GM21717 (cell line): Measurements from ENCODE around the gene TLE1.

Source experiments
- ATAC-seq: cut with Tn5 transposase; IDR thresholded peaks from one replicate; pipeline ENCODE4 v1.9.1; 2021; ENCODE audit warnings: mild to moderate bottlenecking, moderate library complexity; ENCODE audit not compliant: unreplicated experiment

Gene TLE1

DNA sequence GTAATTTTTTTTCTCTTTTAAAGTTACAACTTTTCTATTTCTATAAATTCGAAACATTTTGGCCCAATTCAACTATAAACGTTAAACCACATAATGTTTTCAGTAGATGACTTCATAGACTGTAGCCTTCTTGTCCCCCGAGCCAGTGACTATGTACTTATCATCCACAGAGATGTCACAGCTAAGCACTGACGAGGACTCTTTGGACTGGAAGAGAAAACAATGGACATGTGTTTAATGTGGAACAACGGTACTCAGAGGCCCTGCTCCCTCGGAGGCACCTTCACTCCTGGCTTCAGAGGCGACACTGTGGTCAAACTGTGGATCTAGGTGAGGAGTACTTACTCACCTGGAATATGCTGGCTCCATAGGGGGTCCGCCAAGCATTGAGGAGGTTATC is 105.2 kb downstream of the TLE1 start:
- no peak for ATAC-seq

DNA sequence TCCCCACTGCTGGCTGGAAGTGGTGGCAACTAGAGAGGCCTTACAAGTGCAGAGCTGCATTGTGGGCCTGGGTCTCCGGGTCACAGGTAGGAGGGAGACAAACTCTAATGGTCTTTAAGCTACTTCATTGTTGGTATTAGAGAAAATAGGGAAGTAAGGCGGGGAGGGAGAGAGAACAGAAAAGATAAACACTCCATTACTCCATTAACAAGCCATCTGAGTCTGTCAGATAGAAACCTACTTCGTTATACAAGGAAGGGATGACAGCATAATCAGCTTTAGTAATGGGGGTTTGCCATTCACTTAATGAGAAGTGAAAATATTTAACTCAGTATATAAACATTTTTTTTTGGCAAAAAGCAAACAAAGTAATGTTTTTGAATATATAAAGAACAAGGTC is 107.4 kb downstream of the TLE1 start:
- ATAC-seq, result no peak

DNA sequence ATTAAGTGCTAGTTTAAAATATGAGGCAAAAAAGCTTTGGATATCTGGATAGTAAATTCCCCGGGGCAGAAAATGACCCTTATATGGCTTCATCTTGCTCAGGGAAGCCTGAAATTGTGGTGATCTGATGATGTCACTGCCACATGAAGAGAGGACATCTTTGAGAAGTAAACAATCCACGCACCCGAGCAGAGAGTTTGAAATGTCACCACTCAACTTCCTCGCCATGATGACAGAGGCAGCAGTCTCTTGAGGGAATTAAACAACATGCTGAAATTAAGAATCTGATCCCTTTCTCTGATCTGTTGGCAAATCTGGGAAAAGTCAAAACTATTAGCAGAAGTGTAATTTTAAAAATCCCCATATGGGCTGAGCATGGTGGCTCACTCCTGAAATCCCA is 110.0 kb downstream of the TLE1 start:
- ATAC-seq, result no peak

DNA sequence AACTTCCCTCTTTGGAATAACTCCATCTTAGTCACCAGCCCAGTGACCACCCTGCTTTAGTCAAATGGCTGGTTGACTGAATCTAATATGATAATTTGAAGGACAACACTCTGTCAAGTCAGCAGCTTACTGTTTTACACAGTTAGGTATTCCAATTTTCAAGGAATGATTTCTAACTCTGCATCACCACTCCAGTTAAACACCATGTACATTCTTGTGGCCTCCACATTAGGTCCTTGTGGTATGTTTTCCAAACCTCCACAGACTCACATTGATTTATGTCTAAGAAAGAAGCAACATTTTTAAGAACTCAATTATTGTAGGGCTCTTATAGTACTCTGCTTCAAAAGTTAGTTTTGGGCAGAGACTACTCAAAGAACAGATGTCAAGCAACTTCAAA is 110.7 kb downstream of the TLE1 start:
- no peak for ATAC-seq

DNA sequence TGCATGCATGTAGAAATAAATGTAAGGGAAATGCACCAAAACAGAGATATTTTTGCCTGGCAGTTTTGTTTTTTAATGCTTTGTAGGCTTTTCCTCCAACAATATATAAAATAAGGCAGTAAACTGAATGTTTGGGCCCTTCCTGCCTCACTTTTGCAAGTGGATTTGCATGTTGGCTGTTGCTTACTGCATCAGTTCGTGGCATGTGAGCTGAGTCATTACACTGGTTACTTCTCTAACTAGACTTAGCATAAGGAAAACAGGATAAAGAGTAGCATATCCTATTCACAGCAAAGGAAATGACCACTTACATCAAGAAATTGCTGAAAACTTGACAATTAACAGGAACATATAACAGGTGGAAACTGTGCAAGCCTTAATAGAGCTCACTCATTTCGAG is 113.4 kb downstream of the TLE1 start:
- ATAC-seq, result no peak

DNA sequence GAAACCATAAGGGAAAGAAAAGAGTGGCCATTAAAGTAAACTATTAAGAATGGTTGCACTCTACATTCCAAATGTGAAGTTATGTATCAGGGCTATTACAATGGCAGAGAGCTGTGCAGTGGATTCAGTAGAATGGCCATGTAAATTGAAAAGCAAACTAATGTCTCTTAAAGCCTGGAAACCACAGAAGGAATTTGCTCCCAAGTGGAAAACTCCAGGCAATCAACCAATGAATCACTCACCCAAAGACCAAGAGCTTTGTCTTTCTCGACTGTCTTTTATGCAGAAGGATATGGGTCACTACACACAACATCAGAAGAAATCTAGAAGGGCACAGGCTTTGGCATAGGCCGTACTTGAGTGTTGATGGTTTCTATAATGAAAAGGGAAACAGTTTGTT is 114.9 kb downstream of the TLE1 start:
- no peak for ATAC-seq

DNA sequence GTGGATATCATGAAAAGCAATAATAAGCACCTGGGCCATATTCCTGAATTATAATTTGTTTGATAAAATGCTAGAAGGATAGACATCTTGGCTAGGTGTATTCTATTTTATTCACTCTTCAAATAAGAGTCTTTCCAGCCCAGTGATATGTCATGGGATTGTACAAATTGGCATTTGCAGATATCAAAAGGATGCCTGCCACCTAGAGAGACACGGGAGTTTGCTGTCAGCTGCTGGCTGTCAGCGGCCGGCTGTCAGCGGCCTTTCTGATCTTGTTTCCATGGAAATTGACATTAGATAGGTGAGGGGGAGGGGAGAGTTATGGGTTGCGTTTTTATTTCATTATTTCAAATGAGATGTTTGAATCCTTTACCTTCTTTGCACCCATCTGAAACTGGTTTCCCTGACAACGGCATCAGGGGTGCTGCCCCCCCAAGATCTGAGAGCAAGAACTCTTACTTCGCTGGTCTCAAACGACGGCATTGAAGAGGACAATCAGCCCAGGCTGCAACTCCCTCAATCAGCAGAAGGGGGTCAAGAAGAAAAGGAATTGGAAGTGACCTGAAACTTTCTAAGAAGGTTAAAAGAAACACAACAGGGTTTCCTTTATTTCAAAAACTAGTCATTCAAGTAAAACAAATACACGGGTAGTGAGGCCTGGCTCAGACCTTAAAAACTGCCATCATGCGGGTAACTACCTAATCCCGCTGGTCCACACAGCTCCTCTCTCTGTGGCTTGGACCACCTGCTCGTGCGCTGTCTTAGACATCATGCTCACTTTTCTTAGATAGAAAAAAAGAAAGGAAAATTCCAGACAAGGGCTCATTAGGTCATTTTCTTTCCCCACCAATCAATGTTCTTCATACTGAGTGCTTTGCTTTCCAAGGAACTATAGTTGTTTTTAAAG is 115.7 kb downstream of the TLE1 start:
- no peak for ATAC-seq

DNA sequence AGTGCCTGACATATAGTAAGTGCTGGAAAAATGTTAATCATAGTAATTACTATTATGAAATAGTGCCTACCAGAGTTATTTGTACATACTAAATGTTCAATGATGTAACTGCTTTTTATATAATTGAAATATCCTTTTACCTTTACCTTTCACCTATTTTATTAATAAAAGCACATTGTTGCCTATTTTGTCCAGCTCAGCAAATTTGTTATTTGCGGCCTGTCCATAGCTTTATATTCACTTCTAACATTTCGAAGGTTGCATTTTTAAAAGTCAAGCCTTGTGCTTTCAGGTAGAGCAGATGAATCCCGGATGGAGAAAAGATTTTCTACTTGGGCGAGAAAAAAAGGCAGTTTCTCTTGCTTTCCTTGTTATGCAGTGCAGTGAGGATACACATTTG is 119.3 kb downstream of the TLE1 start:
- no peak for ATAC-seq

DNA sequence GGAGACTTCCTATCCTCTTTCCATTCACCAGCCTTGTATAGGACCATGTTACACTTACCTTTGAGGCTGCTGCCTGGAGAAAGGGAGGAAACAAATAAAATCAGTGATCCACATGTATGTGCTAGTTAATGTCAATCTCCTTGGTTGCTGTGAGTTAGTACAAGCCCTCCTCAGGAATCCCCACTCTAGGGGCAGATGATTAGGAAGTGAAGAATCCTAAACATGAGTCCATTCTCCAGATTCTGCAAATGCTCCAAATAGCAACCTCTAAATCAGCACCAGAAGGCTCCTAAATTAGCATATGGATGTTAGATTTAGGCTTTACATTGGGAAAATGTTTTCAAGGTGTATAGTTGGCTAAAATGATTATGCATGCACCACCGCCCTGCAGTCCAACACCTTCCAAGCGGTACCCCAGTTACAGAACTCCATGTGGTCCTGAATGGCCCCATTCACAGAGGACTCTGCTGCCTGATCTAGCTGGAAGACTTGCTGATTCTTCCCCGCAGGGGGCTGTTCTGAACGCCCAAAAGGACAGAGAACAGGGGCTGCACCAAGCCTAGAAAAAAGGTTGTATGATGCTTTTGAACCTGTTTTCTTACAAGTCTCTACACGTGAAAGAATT is 123.2 kb downstream of the TLE1 start:
- ATAC-seq, result no peak

DNA sequence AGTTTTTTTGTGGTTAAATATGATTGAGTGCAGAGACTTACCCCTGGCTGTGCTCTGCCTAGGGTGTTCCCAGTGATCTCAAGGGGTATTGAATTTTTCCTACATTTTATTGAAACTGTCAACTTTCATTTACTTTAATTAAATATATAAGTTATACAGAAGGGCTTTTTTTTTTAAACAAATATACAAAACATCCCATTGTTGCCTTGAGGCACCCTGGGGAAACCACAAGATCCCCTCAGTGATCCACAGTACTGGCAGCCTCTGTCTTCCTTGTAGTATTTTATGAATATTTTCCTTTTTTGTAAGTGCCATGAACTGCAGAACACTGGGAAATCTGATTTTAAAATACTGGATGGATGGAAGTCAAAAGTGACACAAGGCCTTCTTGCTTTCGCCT is 123.7 kb downstream of the TLE1 start:
- ATAC-seq, result no peak

DNA sequence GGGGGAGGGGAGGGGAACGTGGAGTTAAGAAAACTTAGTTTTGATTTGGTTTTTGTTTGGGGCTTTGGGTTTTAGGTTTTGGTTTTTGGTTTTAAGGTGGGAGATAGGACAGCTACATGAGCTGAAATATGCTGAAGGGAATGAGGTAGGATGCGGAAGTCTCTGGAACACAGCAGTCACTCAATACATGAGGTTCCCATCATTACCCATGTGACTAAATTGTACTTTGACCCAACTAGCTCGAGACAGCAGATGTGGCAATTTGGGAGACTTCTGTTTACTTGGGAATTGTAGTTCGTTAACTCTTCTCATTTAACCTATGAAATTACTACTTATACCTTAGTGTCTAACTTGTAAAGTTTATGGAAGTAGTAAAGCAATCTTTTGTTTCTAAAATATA is 124.2 kb downstream of the TLE1 start:
- ATAC-seq, result no peak

DNA sequence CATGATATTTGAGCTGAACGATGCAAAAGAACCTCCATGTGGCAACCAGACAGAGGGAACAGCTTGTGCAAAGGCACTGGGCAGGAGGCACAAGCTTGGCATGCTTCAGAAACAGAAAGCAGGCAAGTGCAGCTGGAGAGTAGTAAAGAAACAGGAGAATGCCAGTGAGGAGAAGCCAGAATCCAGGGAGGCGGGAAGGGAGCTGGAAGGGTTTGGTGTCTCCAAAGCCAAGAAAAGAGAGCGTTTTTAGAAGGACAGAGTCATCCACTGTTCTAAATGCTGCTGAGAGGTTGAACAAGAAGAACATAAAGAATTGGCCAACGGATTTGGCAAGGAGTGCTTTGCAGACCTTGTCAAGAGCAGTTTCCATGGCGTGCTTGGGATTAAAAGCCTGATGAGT is 124.7 kb downstream of the TLE1 start:
- no peak for ATAC-seq

DNA sequence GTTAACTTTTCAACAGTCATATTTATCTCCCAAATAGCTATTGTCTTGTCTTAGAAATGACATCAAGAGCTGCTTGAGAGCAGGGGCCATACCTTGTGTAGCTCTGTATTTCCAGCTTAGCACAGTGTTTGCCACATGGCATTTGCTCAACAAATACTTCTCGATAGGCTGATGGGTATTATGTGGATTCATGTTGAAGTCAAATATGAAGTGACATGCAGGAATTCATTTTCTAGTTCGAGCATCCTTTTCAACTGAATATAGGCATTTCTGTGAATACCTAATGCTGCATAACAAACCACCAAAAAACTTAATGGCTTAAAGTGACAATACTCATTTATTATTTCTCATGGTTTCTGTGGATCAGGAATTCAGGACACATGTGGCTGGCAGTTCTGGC is 125.6 kb downstream of the TLE1 start:
- no peak for ATAC-seq

DNA sequence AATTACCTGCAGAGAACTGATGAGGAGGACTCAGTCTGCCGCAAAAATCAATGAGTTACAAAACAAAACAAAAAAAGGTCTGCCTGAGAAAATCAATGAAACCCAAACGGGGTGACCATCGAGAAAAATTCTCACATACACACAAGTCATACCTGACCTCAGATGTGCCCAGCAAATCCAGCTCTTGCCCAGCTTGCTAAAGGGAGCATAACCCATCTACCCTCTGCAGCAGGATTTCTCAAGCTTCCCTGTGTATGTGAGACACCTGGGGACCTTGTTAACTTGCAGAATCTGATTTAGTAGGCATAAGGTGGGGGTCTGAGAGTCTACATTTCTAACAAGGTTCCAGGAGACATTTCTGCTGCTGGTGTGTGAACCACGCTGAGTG is 126.3 kb downstream of the TLE1 start:
- ATAC-seq, result no peak

DNA sequence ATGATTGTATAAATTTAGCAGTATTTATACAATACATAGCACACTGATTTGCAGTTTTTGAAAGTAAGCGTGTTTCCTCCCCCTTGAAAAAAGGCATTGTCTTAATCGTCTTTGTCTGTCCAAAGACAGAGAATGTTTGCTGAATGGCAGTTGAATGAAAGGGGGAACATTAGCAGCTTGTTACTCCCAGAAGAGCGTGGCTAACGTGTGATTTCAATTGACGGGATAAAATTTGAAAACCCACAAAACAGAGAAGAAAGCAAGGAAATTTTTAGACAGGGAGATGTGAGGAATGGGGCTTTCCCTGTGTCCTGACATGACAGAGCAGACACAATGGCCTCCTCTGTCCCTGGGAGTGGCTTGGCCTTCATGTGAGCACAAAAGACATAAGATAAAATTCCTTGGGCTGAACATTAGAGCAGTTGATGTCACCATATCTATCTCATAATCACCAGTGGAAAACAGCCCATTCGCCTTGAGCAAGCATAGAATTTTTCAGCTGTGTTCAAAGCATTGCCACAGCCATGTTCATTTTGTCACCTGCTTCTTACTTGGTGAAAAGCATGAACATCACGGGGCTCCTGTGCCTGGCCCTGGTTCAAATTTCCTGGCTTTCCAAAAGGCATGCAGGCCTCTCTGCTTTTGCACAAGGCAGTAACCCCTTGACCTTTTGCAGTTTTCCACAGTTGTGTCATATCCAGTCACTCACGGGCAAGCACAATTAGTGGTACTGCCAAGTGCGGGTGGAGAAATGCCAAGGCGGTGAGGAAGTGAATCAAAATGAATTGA is 126.9 kb downstream of the TLE1 start:
- no peak for ATAC-seq

DNA sequence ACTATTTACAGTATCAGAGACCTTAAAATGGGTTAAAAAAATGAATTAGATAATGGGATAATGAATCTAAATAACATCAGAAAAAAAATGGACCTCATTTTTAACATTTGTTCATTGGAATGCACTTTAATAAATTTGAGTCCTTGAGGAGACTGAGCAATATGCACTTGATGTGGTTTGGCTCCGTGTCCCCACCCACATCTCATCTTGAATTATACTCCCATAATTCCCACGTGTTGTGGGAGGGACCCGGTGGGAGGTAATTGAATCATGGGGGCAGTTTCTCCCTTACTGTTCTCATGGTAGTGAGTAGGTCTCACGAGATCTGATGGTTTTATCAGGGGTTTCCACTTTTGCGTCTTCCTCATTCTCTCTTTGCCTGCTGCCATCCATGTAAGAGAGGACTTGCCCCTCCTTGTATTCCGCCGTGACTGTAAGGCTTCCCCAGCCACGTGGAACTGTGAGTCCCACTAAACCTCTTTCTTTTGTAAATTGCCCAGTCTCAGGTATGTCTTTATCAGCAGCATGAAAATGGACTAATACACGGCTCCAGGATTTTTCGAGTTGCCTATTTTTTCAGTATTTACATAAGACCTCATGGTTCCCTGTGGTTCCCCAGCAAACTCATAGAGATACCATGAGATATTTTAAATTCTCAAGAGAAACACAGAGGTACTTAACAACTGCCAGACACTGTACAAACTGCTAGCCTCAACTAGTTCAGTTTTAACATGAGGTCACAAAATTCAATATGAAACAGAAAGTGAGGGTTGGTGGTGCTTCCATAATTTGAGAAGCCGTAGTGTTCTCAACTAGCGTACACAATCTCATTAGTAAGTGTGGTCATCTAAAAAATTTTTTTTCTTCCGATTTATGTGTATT is 128.3 kb downstream of the TLE1 start:
- ATAC-seq, result no peak

DNA sequence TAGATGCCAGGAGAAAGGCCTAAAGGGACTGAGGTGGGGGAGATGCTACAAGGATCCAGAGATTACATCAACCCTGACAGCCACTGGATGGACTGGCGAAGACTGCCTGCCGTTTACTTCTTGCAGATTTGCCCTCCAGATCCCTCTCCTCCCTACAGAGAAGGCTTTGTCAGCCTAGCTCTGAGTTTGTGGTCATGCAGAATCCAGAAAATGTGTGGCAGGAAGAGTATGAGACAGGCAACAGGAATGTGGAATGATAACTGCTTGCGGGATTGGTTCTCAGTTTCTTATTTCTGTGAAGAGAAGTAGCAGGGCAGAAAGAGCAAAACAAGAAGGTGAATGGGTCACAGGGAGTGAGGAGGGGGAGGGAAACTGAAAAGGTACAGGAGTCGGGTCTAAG is 129.6 kb downstream of the TLE1 start:
- no peak for ATAC-seq

DNA sequence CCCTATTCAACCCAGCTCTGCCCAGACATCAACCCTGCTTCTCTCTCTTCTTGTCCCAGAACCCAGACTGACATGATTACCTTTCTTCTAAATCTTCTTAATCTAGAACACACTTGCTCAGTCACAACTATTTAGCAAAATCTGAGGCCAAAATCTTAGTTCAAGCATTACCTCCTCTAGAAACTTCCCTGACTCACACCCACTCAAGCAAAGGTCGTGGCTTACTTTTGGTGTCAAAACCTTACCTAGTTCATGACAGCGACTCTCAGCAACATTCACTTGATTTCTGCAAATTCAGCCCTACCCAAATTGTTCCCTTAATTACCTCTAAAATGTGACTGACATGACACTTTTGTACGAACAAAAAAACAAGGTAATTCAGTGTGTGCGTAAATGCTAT is 130.2 kb downstream of the TLE1 start:
- ATAC-seq, result no peak

DNA sequence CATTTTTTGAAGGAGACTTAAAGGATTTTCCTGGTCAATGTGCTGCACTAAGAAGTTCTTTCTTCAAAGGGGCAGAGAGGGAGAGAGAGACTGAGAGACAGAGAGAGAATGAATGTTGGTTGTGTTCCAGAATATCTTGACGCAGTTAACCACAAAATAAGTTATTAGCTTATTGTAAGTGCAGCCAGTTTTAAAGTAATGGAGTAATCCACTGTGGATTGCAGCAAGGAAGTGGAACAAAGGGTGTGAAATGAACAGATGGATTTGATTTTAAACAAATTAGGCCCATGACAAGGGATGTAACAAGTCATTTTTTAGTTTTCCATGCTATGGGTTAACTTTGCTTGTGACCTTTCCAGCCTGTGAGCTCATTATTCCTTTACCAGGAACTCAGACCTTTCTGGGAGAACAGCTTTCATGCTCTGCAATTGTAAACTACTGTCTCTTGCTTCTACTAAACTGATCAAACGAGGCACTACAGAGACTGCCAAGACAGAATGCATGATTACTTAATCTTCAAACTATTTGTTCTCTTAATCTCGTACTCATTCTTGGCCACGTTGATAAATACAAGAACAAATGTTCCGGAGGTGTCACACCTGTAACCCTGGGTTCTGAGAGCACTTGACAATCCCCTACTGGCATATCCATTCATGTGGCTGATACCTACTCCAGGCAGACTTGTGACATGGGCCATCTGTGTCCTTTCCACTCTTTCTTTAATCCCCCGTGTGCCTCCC is 131.1 kb downstream of the TLE1 start:
- no peak for ATAC-seq

DNA sequence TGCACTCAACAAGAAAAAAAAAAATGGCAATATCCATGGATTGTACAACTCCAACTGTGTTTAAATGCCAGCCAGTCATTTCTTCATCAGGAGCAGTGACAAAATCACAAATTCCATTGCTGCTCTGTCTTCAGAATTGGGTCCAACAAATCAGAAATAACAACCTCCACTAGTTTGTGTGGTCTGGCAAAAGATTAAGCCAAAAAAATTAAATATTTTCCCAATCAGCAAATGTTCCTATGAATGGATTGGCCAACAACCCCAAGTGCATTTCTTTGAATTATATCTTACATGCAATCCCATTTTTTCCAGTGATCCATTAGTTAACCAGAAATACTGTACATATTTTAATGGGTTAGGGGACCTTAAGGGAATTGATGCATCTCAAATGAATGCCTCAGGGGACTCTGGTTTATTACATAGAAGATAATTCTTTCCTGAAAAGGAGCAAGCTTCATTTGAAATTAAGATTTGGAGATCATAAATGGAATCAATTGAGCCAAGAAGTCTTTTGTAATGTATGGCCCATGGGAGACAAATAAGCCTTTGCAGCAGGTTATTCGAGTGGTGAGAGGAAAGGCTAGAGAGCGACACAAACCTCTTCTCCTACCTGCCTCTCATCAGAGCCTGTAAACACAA is 131.8 kb downstream of the TLE1 start:
- ATAC-seq, result no peak
